Panc1 (cell line): ENCODE results near the gene DNAJB13. TPM values are rescaled to one million over a fixed set of nuclear protein-coding genes. Genes with fewer than 3 reads are reported as not detected.

Experiments
- ATAC-seq: fragments of 200-7000 bp; cut with Tn5 transposase; 2 replicates; pipeline ENCODE4 v1.9.1; 2020; ENCODE audit warnings: mild to moderate bottlenecking, moderate library complexity
- BruUV-seq: library from RNA; stranded (reverse); fragments of 400-500 nt; replicated peaks from 2 replicates; lab custom pipeline; 2021; lab: Mats Ljungman, UMichigan
- CTCF ChIA-PET: fragments of 300-600 bp; sonication (Branson Sonifier 250); formaldehyde crosslinking; loops from one replicate; lab custom pipeline; 2022; ENCODE audit warnings: antibody characterized with exemption; lab: Charles Lee
- POLR2A ChIA-PET: fragments of 300-600 bp; sonication (Branson Sonifier 250); formaldehyde crosslinking; loops from one replicate; lab custom pipeline; 2022; ENCODE audit warnings: antibody characterized with exemption; lab: Charles Lee
- DNase-seq: peaks from one replicate; pipeline ENCODE4 v3.0.0-alpha.2; 2010; ENCODE audit warnings: low read depth, low spot score
- H3K27ac ChIP-seq: 2 replicates; pipeline ENCODE4 v1.5.1; 2011; ENCODE audit warnings: mild to moderate bottlenecking, low read length, inconsistent platforms
- H3K27me3 ChIP-seq: fragments of 200-500 bp; sonication (Bioruptor generic); 2 replicates; pipeline ENCODE4 v1.6.0; 2014; ENCODE audit warnings: low read length, inconsistent platforms; ENCODE audit not compliant: control insufficient read depth, insufficient read depth
- H3K36me3 ChIP-seq: fragments of 200-500 bp; sonication (Bioruptor generic); 2 replicates; pipeline ENCODE4 v1.5.1; 2014; ENCODE audit warnings: inconsistent platforms, mild to moderate bottlenecking, low read length, moderate library complexity; ENCODE audit not compliant: control insufficient read depth, insufficient read depth
- H3K4me1 ChIP-seq: 2 replicates; pipeline ENCODE4 v1.5.1; 2011; ENCODE audit warnings: inconsistent platforms, mild to moderate bottlenecking, low read length, moderate library complexity; ENCODE audit not compliant: control insufficient read depth, insufficient read depth
- H3K4me3 ChIP-seq, 2 experiments: 2 replicates each; pipeline ENCODE4 v1.5.1; 2011 to 2012; ENCODE audit warnings: low read depth in 2 of 2, low read length in 2 of 2, mild to moderate bottlenecking in 2 of 2, inconsistent platforms in 1 of 2, moderate library complexity in 1 of 2
- H3K9me3 ChIP-seq: fragments of 200-500 bp; sonication (Bioruptor generic); 2 replicates; pipeline ENCODE4 v1.5.1; 2014; ENCODE audit warnings: low read depth, mild to moderate bottlenecking, inconsistent platforms, low read length, moderate library complexity; ENCODE audit not compliant: control insufficient read depth, insufficient read depth
- CTCF ChIP-seq: fragments of 450-650 bp; IDR thresholded peaks from 2 replicates; pipeline ENCODE4 v1.5.1; 2017; ENCODE audit warnings: mild to moderate bottlenecking
- POLR2AphosphoS5 ChIP-seq: IDR thresholded peaks from 2 replicates; pipeline ENCODE4 v1.6.1; 2012; ENCODE audit warnings: mild to moderate bottlenecking, low read depth, low read length, moderate library complexity
- REST ChIP-seq, 2 experiments: IDR thresholded peaks; 2 replicates each; pipeline ENCODE4 v1.6.1; 2011 to 2012; ENCODE audit warnings: low read depth in 2 of 2, control low read depth in 1 of 2, low read length in 1 of 2, mild to moderate bottlenecking in 1 of 2, moderate library complexity in 1 of 2; ENCODE audit not compliant: insufficient read depth in 1 of 2
- SIN3A ChIP-seq: IDR thresholded peaks from 2 replicates; pipeline ENCODE4 v1.6.1; 2012; ENCODE audit warnings: low read depth, mild to moderate bottlenecking, low read length, moderate library complexity, borderline replicate concordance; ENCODE audit not compliant: insufficient read depth
- TCF7L2 ChIP-seq: IDR thresholded peaks from 2 replicates; pipeline ENCODE4 v1.6.1; 2011; ENCODE audit warnings: mild to moderate bottlenecking, low read depth, low read length, inconsistent platforms
- in situ Hi-C: cut with HindIII; loops from 2 replicates; pipeline ENCODE4 v1.10.0; 2016; ENCODE audit warnings: low sequenced_read_pairs, low pct_unique_long_range_greater_than_20kb
- intact Hi-C: fragments of 100-400 bp; cut with micrococcal nuclease; formaldehyde crosslinking; loops from one replicate; pipeline ENCODE4 v1.10.0; 2022; ENCODE audit not compliant: unreplicated experiment
- total RNA-seq: library from RNA; stranded (reverse); gene quantifications from one replicate; pipeline ENCODE4 v1.2.1, GENCODE V29; 2021; ENCODE audit not compliant: unreplicated experiment

The DNAJB13 gene
- total RNA-seq, 1 experiment from 2014 or later: not detected

- in situ Hi-C loops: no loop called here
- intact Hi-C loops: no loop called here
These were observed 56.0 kb downstream of the DNAJB13 start for GRCh38 chr11:74006743-74007304.

GRCh38 chr11:74007691-74008372 is 57.0 kb downstream of the DNAJB13 start:
- in situ Hi-C loops: no loop called here
- H3K27ac ChIP-seq: no peak overlapping the region
- H3K27me3 ChIP-seq: no peaks in the 10 kb centered on the region
- BruUV-seq: no TSS peak
- H3K4me1 ChIP-seq: no peaks in the 10 kb centered on the region
- TF ChIP-seq TCF7L2 (no peak), POLR2AphosphoS5 (no peak), SIN3A (no peak), REST (IDR thresholded peaks at IDR 0.05; ENCODE audit: insufficient read depth in 1 of 2, low read depth in 2 of 2, low read length in 1 of 2) (no peak), CTCF (no peak)
- no peaks in the 10 kb centered on the region for H3K9me3 ChIP-seq
- no peak for DNase-seq
- no peak for ATAC-seq
- POLR2A ChIA-PET: no interaction called here
- H3K4me3 ChIP-seq: no peak overlapping the region
- intact Hi-C loops: no loop called here
- H3K36me3 ChIP-seq: no peaks in the 10 kb centered on the region
- CTCF ChIA-PET: no interaction called here

More at GRCh38 chr11:74006743-74007304, 56.0 kb downstream of the DNAJB13 start:
- ATAC-seq (no peak), DNase-seq (no peak)
- no peak for TF ChIP-seq CTCF
- no peak for TF ChIP-seq REST (IDR thresholded peaks at IDR 0.05; ENCODE audit: insufficient read depth in 1 of 2, low read depth in 2 of 2, low read length in 1 of 2)
- TF ChIP-seq SIN3A: no peak
- no peak for TF ChIP-seq POLR2AphosphoS5
- no peak for TF ChIP-seq TCF7L2
- POLR2A ChIA-PET: no interaction called here
- Histone ChIP-seq H3K9me3 (no peaks in the 10 kb centered on the region), H3K27me3 (no peaks in the 10 kb centered on the region), H3K36me3 (no peaks in the 10 kb centered on the region), H3K4me1 (no peaks in the 10 kb centered on the region), H3K4me3 (no peak overlapping the region), H3K27ac (no peak overlapping the region)
- CTCF ChIA-PET: no interaction called here
- no TSS peak for BruUV-seq
